Progenitor cell of endocrine pancreas (in vitro differentiated cells): Measurements from ENCODE around the gene TUSC2. TPM values are rescaled to one million over a fixed set of nuclear protein-coding genes. Genes with fewer than 3 reads are reported as not detected.

ENCODE experiments used
- DNase-seq: peaks from one replicate; pipeline ENCODE4 v3.0.0; 2021; ENCODE audit warnings: low spot score; ENCODE audit not compliant: unreplicated experiment
- H3K27ac Mint-ChIP-seq: 2 replicates; pipeline ENCODE4 v1.8.0; 2021; ENCODE audit warnings: mild to moderate bottlenecking, moderate library complexity, mixed read lengths
- H3K27me3 Mint-ChIP-seq: 2 replicates; pipeline ENCODE4 v1.8.0; 2021; ENCODE audit warnings: mixed read lengths
- H3K36me3 Mint-ChIP-seq: 2 replicates; pipeline ENCODE4 v1.8.0; 2022; ENCODE audit warnings: mixed read lengths; ENCODE audit not compliant: insufficient read depth
- H3K4me1 Mint-ChIP-seq: 2 replicates; pipeline ENCODE4 v1.8.0; 2021; ENCODE audit warnings: low read depth, mixed read lengths
- H3K4me3 Mint-ChIP-seq: 2 replicates; pipeline ENCODE4 v1.8.0; 2021; ENCODE audit warnings: low read depth, mild to moderate bottlenecking, moderate library complexity, mixed read lengths
- H3K9me3 Mint-ChIP-seq: 2 replicates; pipeline ENCODE4 v1.8.0; 2021; ENCODE audit warnings: low read depth, mixed read lengths
- total RNA-seq: library from RNA; stranded (reverse); gene quantifications from 2 replicates; pipeline ENCODE4 v1.2.1, GENCODE V29; 2021
- TF ChIP-seq, protein P1 (sequence below): fragments of 200-600 bp; sonication (generic); IDR thresholded peaks from one replicate; pipeline ENCODE4 v1.5.0; 2021; ENCODE audit warnings: antibody characterized with exemption, mild to moderate bottlenecking; ENCODE audit not compliant: unreplicated experiment

The TUSC2 gene
- total RNA-seq, 1 donor from 2014 or later = 34.9 TPM

GRCh38 chr3:50324351-50325112 is 3.5 kb downstream of the TUSC2 start:
- TF ChIP-seq, protein P1, sequence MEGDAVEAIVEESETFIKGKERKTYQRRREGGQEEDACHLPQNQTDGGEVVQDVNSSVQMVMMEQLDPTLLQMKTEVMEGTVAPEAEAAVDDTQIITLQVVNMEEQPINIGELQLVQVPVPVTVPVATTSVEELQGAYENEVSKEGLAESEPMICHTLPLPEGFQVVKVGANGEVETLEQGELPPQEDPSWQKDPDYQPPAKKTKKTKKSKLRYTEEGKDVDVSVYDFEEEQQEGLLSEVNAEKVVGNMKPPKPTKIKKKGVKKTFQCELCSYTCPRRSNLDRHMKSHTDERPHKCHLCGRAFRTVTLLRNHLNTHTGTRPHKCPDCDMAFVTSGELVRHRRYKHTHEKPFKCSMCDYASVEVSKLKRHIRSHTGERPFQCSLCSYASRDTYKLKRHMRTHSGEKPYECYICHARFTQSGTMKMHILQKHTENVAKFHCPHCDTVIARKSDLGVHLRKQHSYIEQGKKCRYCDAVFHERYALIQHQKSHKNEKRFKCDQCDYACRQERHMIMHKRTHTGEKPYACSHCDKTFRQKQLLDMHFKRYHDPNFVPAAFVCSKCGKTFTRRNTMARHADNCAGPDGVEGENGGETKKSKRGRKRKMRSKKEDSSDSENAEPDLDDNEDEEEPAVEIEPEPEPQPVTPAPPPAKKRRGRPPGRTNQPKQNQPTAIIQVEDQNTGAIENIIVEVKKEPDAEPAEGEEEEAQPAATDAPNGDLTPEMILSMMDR = peak; percentile 74
- H3K4me3 Mint-ChIP-seq = peak overlapping the region; percentile 2
- peak; percentile 65 for DNase-seq
- no peaks in the 10 kb centered on the region for H3K9me3 Mint-ChIP-seq
- peaks cover 5% of the 10 kb centered on the region for H3K36me3 Mint-ChIP-seq
- H3K27me3 Mint-ChIP-seq = no peaks in the 10 kb centered on the region
- peaks cover 24% of the 10 kb centered on the region for H3K4me1 Mint-ChIP-seq
- peak overlapping the region; percentile 73 for H3K27ac Mint-ChIP-seq

GRCh38 chr3:50323614-50324199 is 4.3 kb downstream of the TUSC2 start:
- H3K27me3 Mint-ChIP-seq = no peaks in the 10 kb centered on the region
- H3K27ac Mint-ChIP-seq = peak overlapping the region; percentile 37
- H3K9me3 Mint-ChIP-seq = no peaks in the 10 kb centered on the region
- no peak overlapping the region for H3K4me3 Mint-ChIP-seq
- H3K4me1 Mint-ChIP-seq = peaks cover 30% of the 10 kb centered on the region
- DNase-seq = no peak
- H3K36me3 Mint-ChIP-seq = peaks cover 12% of the 10 kb centered on the region
- TF ChIP-seq, protein P1 = no peak

DNA sequence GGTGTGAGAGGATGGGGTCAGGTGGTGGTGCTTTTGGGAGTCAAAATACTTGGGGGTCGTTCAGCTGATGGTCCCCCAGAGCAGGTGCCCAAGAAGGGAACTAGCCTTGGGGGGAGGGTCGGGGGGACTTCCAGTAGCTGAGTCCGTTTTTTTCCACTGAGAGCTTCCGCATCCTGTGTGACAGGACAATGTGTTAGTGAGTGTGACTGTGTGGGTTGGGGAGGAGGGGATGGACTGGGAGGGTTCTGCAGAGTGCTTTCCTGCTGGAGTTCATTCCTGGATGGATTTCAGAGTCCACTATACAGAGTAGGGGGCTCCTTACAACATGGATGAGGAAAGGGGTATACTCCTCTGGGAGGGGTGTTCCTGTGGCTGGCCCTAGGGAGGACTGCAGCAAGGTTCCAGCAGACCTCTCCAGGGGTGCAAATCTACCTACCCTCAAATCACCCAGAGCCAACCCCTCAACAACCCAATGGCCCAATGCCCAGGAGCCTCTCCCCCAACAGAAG is 4.9 kb downstream of the TUSC2 start:
- TF ChIP-seq, protein P1 = no peak
- peak overlapping the region; percentile 82 for H3K4me3 Mint-ChIP-seq
- no peak for DNase-seq
- no peaks in the 10 kb centered on the region for H3K27me3 Mint-ChIP-seq
- no peak overlapping the region for H3K27ac Mint-ChIP-seq
- no peaks in the 10 kb centered on the region for H3K9me3 Mint-ChIP-seq
- H3K4me1 Mint-ChIP-seq = peaks cover 30% of the 10 kb centered on the region
- peaks cover 15% of the 10 kb centered on the region for H3K36me3 Mint-ChIP-seq

- Mint-ChIP-seq H3K27ac (peak within 1 kb of the TSS; percentile 100), H3K4me1 (peaks cover 30% of the 10 kb centered on the region), H3K4me3 (peak within 1 kb of the TSS; percentile 82)
These were observed 5.5 kb downstream of the TUSC2 start, which contains the start of gene HYAL2 for GRCh38 chr3:50322386-50323091. TSS of gene HYAL2 (minus strand) at chr3:50322745. CDS start at chr3:50320489, 2,256 bp downstream.

GRCh38 chr3:50322115-50322385 is 6.0 kb downstream of the TUSC2 start:
- H3K36me3 Mint-ChIP-seq = peaks cover 15% of the 10 kb centered on the region
- peak overlapping the region; percentile 82 for H3K4me3 Mint-ChIP-seq
- no peaks in the 10 kb centered on the region for H3K27me3 Mint-ChIP-seq
- H3K4me1 Mint-ChIP-seq = peaks cover 30% of the 10 kb centered on the region
- TF ChIP-seq, protein P1 = no peak
- no peaks in the 10 kb centered on the region for H3K9me3 Mint-ChIP-seq
- H3K27ac Mint-ChIP-seq = peak overlapping the region; percentile 100
- DNase-seq = no peak

More at GRCh38 chr3:50322386-50323091, 5.5 kb downstream of the TUSC2 start, which contains the start of gene HYAL2:
- TF ChIP-seq, protein P1 = no peak
- no peaks in the 10 kb centered on the region for H3K27me3 Mint-ChIP-seq
- DNase-seq = no peak
- H3K36me3 Mint-ChIP-seq = peaks cover 15% of the 10 kb centered on the region
- H3K9me3 Mint-ChIP-seq = no peaks in the 10 kb centered on the region
